SU-DHL-6 (cell line): Measurements from ENCODE around the gene ACBD4.

ENCODE experiments used
- H2AFZ ChIP-seq: fragments of 200-600 bp; sonication (generic); 2 replicates; pipeline ENCODE4 v1.6.1; 2014; ENCODE audit warnings: low read depth, mild to moderate bottlenecking, moderate library complexity, mixed read lengths, antibody characterized with exemption, low read length; ENCODE audit not compliant: severe bottlenecking
- H3F3A ChIP-seq: fragments of 200-600 bp; shearing (Covaris generic); 2 replicates; pipeline ENCODE4 v1.6.0; 2016; ENCODE audit warnings: antibody characterized with exemption, mild to moderate bottlenecking; ENCODE audit not compliant: insufficient read depth
- H3K27ac ChIP-seq: fragments of 200-600 bp; sonication (generic); 2 replicates; pipeline ENCODE4 v1.5.1; 2016; ENCODE audit warnings: low read depth, mild to moderate bottlenecking, low read length, moderate library complexity, mixed read lengths
- H3K27me3 ChIP-seq: fragments of 200-600 bp; sonication (generic), shearing (Covaris generic); 2 replicates; pipeline ENCODE4 v1.6.0; 2014; ENCODE audit warnings: mild to moderate bottlenecking, low read length
- H3K36me3 ChIP-seq: fragments of 200-600 bp; sonication (generic); 2 replicates; pipeline ENCODE4 v1.6.1; 2014; ENCODE audit warnings: mild to moderate bottlenecking, low read length, mixed read lengths
- H3K4me2 ChIP-seq: fragments of 300-600, 200-600 bp; shearing (Covaris generic), sonication (generic); 2 replicates; pipeline ENCODE4 v1.6.0; 2014; ENCODE audit warnings: low read length, low read depth, mild to moderate bottlenecking; ENCODE audit not compliant: poor library complexity, severe bottlenecking
- H3K4me3 ChIP-seq: fragments of 200-600 bp; sonication (generic); 2 replicates; pipeline ENCODE4 v1.5.1; 2014; ENCODE audit warnings: antibody characterized with exemption, low read length, mild to moderate bottlenecking, mixed read lengths; ENCODE audit not compliant: insufficient read depth, poor library complexity, severe bottlenecking
- H3K79me2 ChIP-seq: fragments of 200-600 bp; sonication (generic); 2 replicates; pipeline ENCODE4 v1.6.1; 2014; ENCODE audit warnings: mild to moderate bottlenecking, low read length, moderate library complexity; ENCODE audit not compliant: insufficient read depth
- H3K9ac ChIP-seq: fragments of 200-600 bp; sonication (generic); 2 replicates; pipeline ENCODE4 v1.7.0; 2014; ENCODE audit warnings: mild to moderate bottlenecking, low read length
- H3K9me2 ChIP-seq: fragments of 200-600 bp; sonication (generic); replicated peaks from 2 replicates; pipeline ENCODE4 v1.6.1; 2014; ENCODE audit warnings: low read length; ENCODE audit not compliant: insufficient read depth
- H3K9me3 ChIP-seq: fragments of 200-600 bp; sonication (generic); 2 replicates; pipeline ENCODE4 v1.6.1; 2014; ENCODE audit warnings: low read length, mixed read lengths; ENCODE audit not compliant: insufficient read depth
- H4K20me1 ChIP-seq: fragments of 200-600 bp; sonication (generic); 2 replicates; pipeline ENCODE4 v1.6.1; 2014; ENCODE audit warnings: low read depth, mild to moderate bottlenecking, antibody characterized with exemption, low read length, moderate library complexity, mixed read lengths
- CTCF ChIP-seq: fragments of 200-600 bp; sonication (generic); IDR thresholded peaks from one replicate; pipeline ENCODE4 v1.5.1; 2017; ENCODE audit warnings: antibody characterized with exemption, mild to moderate bottlenecking, low read length, moderate library complexity; ENCODE audit not compliant: insufficient read depth, poor library complexity, severe bottlenecking
- EZH2phosphoT487 ChIP-seq: fragments of 200-600 bp; sonication (generic), shearing (Covaris generic); conservative IDR thresholded peaks from 2 replicates; pipeline ENCODE4 v1.6.1; 2018; ENCODE audit warnings: mild to moderate bottlenecking, antibody characterized with exemption, low read length, moderate library complexity, mixed read lengths

The ACBD4 gene

GRCh38 chr17:45132572-45133463, 2.7 kb upstream of the ACBD4 start:
- peak overlapping the region; percentile 63 for H3K4me3 ChIP-seq
- TF ChIP-seq CTCF, result peak; percentile 64
- TF ChIP-seq EZH2phosphoT487, result no peak
- peak overlapping the region; percentile 83 for H3K4me2 ChIP-seq
- H4K20me1 ChIP-seq, result no peaks in the 10 kb centered on the region
- peak overlapping the region; percentile 95 for H2AFZ ChIP-seq
- H3F3A ChIP-seq, result peaks cover 4% of the 10 kb centered on the region; the same call in 1 of the 2 replicates
- H3K9ac ChIP-seq, result peak overlapping the region; percentile 61
- no peaks in the 10 kb centered on the region for H3K36me3 ChIP-seq
- H3K27me3 ChIP-seq, result no peaks in the 10 kb centered on the region
- H3K27ac ChIP-seq, result peak overlapping the region; percentile 54
- H3K9me3 ChIP-seq, result no peaks in the 10 kb centered on the region
- no peaks in the 10 kb centered on the region for H3K9me2 ChIP-seq
- no peaks in the 10 kb centered on the region for H3K79me2 ChIP-seq

GRCh38 chr17:45135978-45136791, 698 bp downstream of the ACBD4 start:
- H3K4me3 ChIP-seq, result peak overlapping the region; percentile 49
- no peaks in the 10 kb centered on the region for H3K9me3 ChIP-seq
- no peak overlapping the region for H3K27ac ChIP-seq
- no peaks in the 10 kb centered on the region for H4K20me1 ChIP-seq
- no peaks in the 10 kb centered on the region for H3K27me3 ChIP-seq
- H3K4me2 ChIP-seq, result peak overlapping the region; percentile 58
- peak overlapping the region; percentile 88 for H2AFZ ChIP-seq
- TF ChIP-seq EZH2phosphoT487 (no peak), CTCF (no peak)
- no peaks in the 10 kb centered on the region for H3K9me2 ChIP-seq
- H3K79me2 ChIP-seq, result no peaks in the 10 kb centered on the region
- peak overlapping the region; percentile 51 for H3K9ac ChIP-seq
- no peaks in the 10 kb centered on the region for H3K36me3 ChIP-seq
- H3F3A ChIP-seq, result peaks cover 4% of the 10 kb centered on the region; the same call in 1 of the 2 replicates

GRCh38 chr17:45136846-45137560, 1.5 kb downstream of the ACBD4 start:
- H3K27ac ChIP-seq, result no peak overlapping the region
- no peak overlapping the region for H3K4me3 ChIP-seq
- no peaks in the 10 kb centered on the region for H3K9me2 ChIP-seq
- no peak for TF ChIP-seq EZH2phosphoT487
- TF ChIP-seq CTCF, result no peak
- H2AFZ ChIP-seq, result no peak overlapping the region
- H3F3A ChIP-seq, result peaks cover 4% of the 10 kb centered on the region; the same call in 1 of the 2 replicates
- no peaks in the 10 kb centered on the region for H3K36me3 ChIP-seq
- no peak overlapping the region for H3K9ac ChIP-seq
- H3K27me3 ChIP-seq, result no peaks in the 10 kb centered on the region
- no peak overlapping the region for H3K4me2 ChIP-seq
- no peaks in the 10 kb centered on the region for H4K20me1 ChIP-seq
- H3K79me2 ChIP-seq, result no peaks in the 10 kb centered on the region
- no peaks in the 10 kb centered on the region for H3K9me3 ChIP-seq
